HepG2 (cell line): Measurements from ENCODE around the gene TTN. TPM values are rescaled to one million over a fixed set of nuclear protein-coding genes. Genes with fewer than 3 reads are reported as not detected.

Experiments
- ATAC-seq: fragments of 200-7000 bp; cut with Tn5 transposase; 3 replicates; pipeline ENCODE4 v1.9.1; 2020; ENCODE audit warnings: mild to moderate bottlenecking, moderate library complexity
- BruUV-seq: library from RNA; stranded (reverse); fragments of 400-500 nt; replicated peaks from 2 replicates; lab custom pipeline; 2021; lab: Mats Ljungman, UMichigan
- CTCF ChIA-PET: fragments of 300-600 bp; formaldehyde crosslinking; extraction: SDS; loops from one replicate; lab custom pipeline; 2021; ENCODE audit warnings: low total read pairs, inconsistent platforms, low intra/inter-chr PET ratio; lab: Yijun Ruan, JAX
- POLR2A ChIA-PET: fragments of 350-600 bp; sonication (Branson Sonifier 250); formaldehyde crosslinking; loops from one replicate; lab custom pipeline; 2020; ENCODE audit warnings: antibody characterized with exemption, inconsistent platforms; lab: Yijun Ruan, JAX
- DNase-seq: peaks from one replicate; pipeline ENCODE4 v3.0.0-alpha.2; 2015; ENCODE audit warnings: low spot score
- FAIRE-seq: peaks from 3 replicates; lab custom pipeline; 2011; peaks lifted over from hg19 to GRCh38; lab: Jason Lieb, UNC
- H2AFZ ChIP-seq: one replicate; pipeline ENCODE4 v1.6.1; 2011; ENCODE audit warnings: low read length, inconsistent platforms
- H3K27ac ChIP-seq: fragments of 300-600 bp; 3 replicates; pipeline ENCODE4 v1.8.0; 2011; ENCODE audit warnings: mixed run types, mild to moderate bottlenecking, mixed read lengths, low read length, inconsistent platforms; ENCODE audit not compliant: insufficient read depth; ENCODE audit errors: extremely low read length
- H3K27me3 ChIP-seq, 2 experiments: fragments of 200-600 bp in 1 of 2; 2 replicates in 1 of 2; 3 replicates in 1 of 2; pipeline versions ENCODE4 v1.6.0 to v1.8.0; 2011; ENCODE audit warnings: low read length in 2 of 2, mild to moderate bottlenecking in 2 of 2, moderate library complexity in 2 of 2, inconsistent platforms in 1 of 2; ENCODE audit not compliant: insufficient read depth in 2 of 2, control insufficient read depth in 1 of 2
- H3K36me3 ChIP-seq, 2 experiments: fragments of 200-600 bp in 1 of 2; replicated peaks in 1 of 2; 2 replicates in 1 of 2; 3 replicates in 1 of 2; pipeline versions ENCODE4 v1.5.1 to v1.8.0; 2011; ENCODE audit warnings: low read length in 2 of 2, inconsistent platforms in 1 of 2; ENCODE audit not compliant: insufficient read depth in 2 of 2, control insufficient read depth in 1 of 2
- H3K4me1 ChIP-seq: 2 replicates; pipeline ENCODE4 v1.5.1; 2012; ENCODE audit warnings: low read length, inconsistent platforms; ENCODE audit not compliant: insufficient read depth
- H3K4me2 ChIP-seq: 2 replicates; pipeline ENCODE4 v1.6.0; 2011; ENCODE audit warnings: low read depth, low read length, inconsistent platforms
- H3K4me3 ChIP-seq, 3 experiments: fragments of 200-600 bp in 1 of 3; sonication (generic), shearing (Covaris generic) in 1 of 3; replicated peaks in 1 of 3; 2 replicates each; pipeline ENCODE4 v1.5.1; 2011 to 2016; ENCODE audit warnings: low read length in 3 of 3, inconsistent platforms in 2 of 3, low read depth in 2 of 3, mild to moderate bottlenecking in 2 of 3, control low read depth in 1 of 3, mixed read lengths in 1 of 3; ENCODE audit not compliant: insufficient read depth in 1 of 3
- H3K79me2 ChIP-seq: one replicate; pipeline ENCODE4 v1.6.1; 2011; ENCODE audit warnings: low read length, inconsistent platforms; ENCODE audit not compliant: insufficient read depth
- H3K9ac ChIP-seq: 2 replicates; pipeline ENCODE4 v1.6.0; 2011; ENCODE audit warnings: mild to moderate bottlenecking, low read depth, low read length, inconsistent platforms; ENCODE audit not compliant: insufficient read depth
- H3K9me3 ChIP-seq: 2 replicates; pipeline ENCODE4 v1.5.1; 2012; ENCODE audit warnings: mild to moderate bottlenecking, low read length
- H4K20me1 ChIP-seq: 2 replicates; pipeline ENCODE4 v1.6.0; 2011; ENCODE audit warnings: inconsistent platforms, mild to moderate bottlenecking, low read length, moderate library complexity; ENCODE audit not compliant: insufficient read depth
- EP300 ChIP-seq, 3 experiments: sonication (generic) in 1 of 3; formaldehyde crosslinking in 1 of 3; IDR thresholded peaks; 2 replicates each; pipeline versions ENCODE4 v1.5.1 to v1.6.1; 2011 to 2020; ENCODE audit warnings: low read depth in 2 of 3, low read length in 2 of 3, borderline replicate concordance in 1 of 3, improper control_type of control experiment in 1 of 3, mild to moderate bottlenecking in 1 of 3, missing genetic modification reagents in 1 of 3, moderate library complexity in 1 of 3
- JDP2 ChIP-seq: sonication (generic); formaldehyde crosslinking; IDR thresholded peaks from 2 replicates; pipeline ENCODE4 v1.8.1; 2022; ENCODE audit warnings: missing genetic modification reagents, borderline replicate concordance
- PAF1 ChIP-seq: IDR thresholded peaks from 2 replicates; pipeline ENCODE4 v1.6.1; 2016; ENCODE audit warnings: missing genetic modification reagents, missing compliant biosample characterization
- PRMT3 ChIP-seq: sonication (generic); formaldehyde crosslinking; IDR thresholded peaks from 2 replicates; pipeline ENCODE4 v1.8.1; 2022; ENCODE audit warnings: low read depth, mild to moderate bottlenecking, moderate library complexity, missing genetic modification reagents, borderline replicate concordance
- SNAI1 ChIP-seq: sonication (generic); formaldehyde crosslinking; IDR thresholded peaks from 2 replicates; pipeline ENCODE4 v1.5.0; 2020; ENCODE audit warnings: mild to moderate bottlenecking, missing genetic modification reagents, borderline replicate concordance
- TBX3 ChIP-seq: fragments of 450-650 bp; IDR thresholded peaks from 2 replicates; pipeline ENCODE4 v1.6.1; 2017; ENCODE audit warnings: antibody characterized with exemption, mild to moderate bottlenecking, inconsistent platforms, borderline replicate concordance
- ZFP90 ChIP-seq: sonication (generic); formaldehyde crosslinking; IDR thresholded peaks from 2 replicates; pipeline ENCODE4 v1.8.0; 2022; ENCODE audit warnings: missing genetic modification reagents, mild to moderate bottlenecking, inconsistent platforms, borderline replicate concordance
- ZFY ChIP-seq: sonication (generic); formaldehyde crosslinking; IDR thresholded peaks from 2 replicates; pipeline ENCODE4 v1.4.0; 2020; ENCODE audit warnings: missing genetic modification reagents
- ZNF563 ChIP-seq: sonication (generic); formaldehyde crosslinking; IDR thresholded peaks from 2 replicates; pipeline ENCODE4 v1.8.0; 2022; ENCODE audit warnings: mild to moderate bottlenecking, moderate library complexity, missing genetic modification reagents
- ZNF570 ChIP-seq: sonication (generic); formaldehyde crosslinking; IDR thresholded peaks from 2 replicates; pipeline ENCODE4 v1.4.0; 2020; ENCODE audit warnings: mild to moderate bottlenecking, missing genetic modification reagents, borderline replicate concordance
- ZNF670 ChIP-seq: sonication (generic); formaldehyde crosslinking; IDR thresholded peaks from 2 replicates; pipeline ENCODE4 v1.8.0; 2022; ENCODE audit warnings: mild to moderate bottlenecking, missing genetic modification reagents, borderline replicate concordance
- ZNF792 ChIP-seq: IDR thresholded peaks from 2 replicates; pipeline ENCODE4 v1.6.1; 2016
- WGBS: methylation state at CpG from one replicate; pipeline ENCODE4 v1.1.6; 2017; ENCODE audit warnings: low lambda C conversion rate; 5-methylcytosine and 5-hydroxymethylcytosine counted together
- in situ Hi-C: cut with HindIII; loops from 2 replicates; pipeline ENCODE4 v1.10.0; 2017; ENCODE audit warnings: low pct_unique_long_range_greater_than_20kb; ENCODE audit not compliant: extremely low pct_ligation_motif_present
- intact Hi-C: fragments of 100-400 bp; cut with micrococcal nuclease; formaldehyde crosslinking; loops from one replicate; pipeline ENCODE4 v1.10.0; 2022; ENCODE audit not compliant: unreplicated experiment
- polyA plus RNA-seq, 8 experiments: library from polyadenylated mRNA; depleted of rRNA in 3 of 8; stranded (reverse) in 7 of 8; unstranded in 1 of 8; fragments of >200 nt; fragmentation: Illumina TruSeq in 4 of 8; extraction: Trizol in 4 of 8; gene quantifications; 2 replicates each; pipeline versions ENCODE4 v1.2.1 to v1.2.3, GENCODE V29; 2011 to 2016; ENCODE audit warnings: low read depth in 4 of 8, missing spikeins in 1 of 8, mixed read lengths in 1 of 8; ENCODE audit not compliant: insufficient read depth in 1 of 8
- total RNA-seq, 5 experiments: library from RNA; depleted of rRNA; stranded (reverse); fragments of >200 nt; fragmentation: Illumina TruSeq; extraction: Trizol; gene quantifications; 2 replicates each; pipeline ENCODE4 v1.2.3, GENCODE V29; 2016; ENCODE audit warnings: low read depth in 1 of 5
- TF ChIP-seq, protein P1 (sequence below): sonication (generic); formaldehyde crosslinking; IDR thresholded peaks from 2 replicates; pipeline ENCODE4 v1.8.1; 2023; ENCODE audit warnings: mild to moderate bottlenecking, missing genetic modification reagents
- TF ChIP-seq, protein P2 (sequence below): sonication (generic); formaldehyde crosslinking; IDR thresholded peaks from 2 replicates; pipeline ENCODE4 v1.4.0; 2020; ENCODE audit warnings: mild to moderate bottlenecking, missing genetic modification reagents
- TF ChIP-seq, protein P3 (sequence below): sonication (generic); formaldehyde crosslinking; IDR thresholded peaks from 2 replicates; pipeline ENCODE4 v1.8.1; 2022; ENCODE audit warnings: mild to moderate bottlenecking, missing genetic modification reagents
- TF ChIP-seq, protein P4 (sequence below): sonication (generic); formaldehyde crosslinking; IDR thresholded peaks from 2 replicates; pipeline ENCODE4 v1.4.0; 2020; ENCODE audit warnings: mild to moderate bottlenecking, missing genetic modification reagents, borderline replicate concordance
- TF ChIP-seq, protein P5 (sequence below): sonication (generic); formaldehyde crosslinking; IDR thresholded peaks from 2 replicates; pipeline ENCODE4 v1.8.0; 2022; ENCODE audit warnings: missing genetic modification reagents, mild to moderate bottlenecking, borderline replicate concordance

TTN gene
- total and polyA plus RNA-seq, 2 of the 13 experiments (the other 11 are each of a cell fraction or from before 2014, with no cell fraction given): under 0.01 TPM

DNA sequence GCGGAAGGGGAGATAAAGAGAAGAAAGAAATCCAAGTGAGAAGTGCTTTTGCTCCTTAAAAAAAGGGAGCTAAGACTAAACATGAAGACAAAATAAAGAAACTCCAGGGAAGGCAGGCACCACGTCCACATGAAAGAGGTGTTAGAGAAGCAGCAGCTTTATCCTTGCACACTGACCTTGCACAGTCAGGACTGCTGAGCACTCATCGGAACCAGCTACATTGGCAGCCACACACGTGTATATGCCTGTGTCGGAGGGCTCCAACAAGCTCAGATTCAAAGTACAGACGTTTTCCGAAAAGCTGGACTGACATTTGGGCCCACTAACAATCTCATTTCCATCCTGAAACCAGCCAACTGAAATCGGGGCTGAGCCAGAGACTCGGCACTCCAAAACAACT, 88.2 kb downstream of the TTN start:
- H2AFZ ChIP-seq: no peak overlapping the region
- TF ChIP-seq, protein P1, sequence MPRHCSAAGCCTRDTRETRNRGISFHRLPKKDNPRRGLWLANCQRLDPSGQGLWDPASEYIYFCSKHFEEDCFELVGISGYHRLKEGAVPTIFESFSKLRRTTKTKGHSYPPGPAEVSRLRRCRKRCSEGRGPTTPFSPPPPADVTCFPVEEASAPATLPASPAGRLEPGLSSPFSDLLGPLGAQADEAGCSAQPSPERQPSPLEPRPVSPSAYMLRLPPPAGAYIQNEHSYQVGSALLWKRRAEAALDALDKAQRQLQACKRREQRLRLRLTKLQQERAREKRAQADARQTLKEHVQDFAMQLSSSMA: no peak
- TF ChIP-seq ZNF563 (no peak), SNAI1 (CRISPR knock-in tag) (no peak), PRMT3 (CRISPR knock-in tag) (no peak), ZFY (CRISPR knock-in tag) (no peak), ZNF670 (CRISPR knock-in tag) (no peak), JDP2 (CRISPR knock-in tag) (no peak), ZNF792 (CRISPR knock-in tag) (no peak), ZFP90 (no peak), TBX3 (no peak), PAF1 (CRISPR knock-in tag) (no peak), ZNF570 (CRISPR knock-in tag) (no peak), EP300 (IDR thresholded peaks at IDR 0.05; ENCODE audit: low read depth in 2 of 2, low read length in 2 of 2) (no peak), EP300 (CRISPR knock-in tag; IDR thresholded peaks at IDR 0.05; ENCODE audit: borderline replicate concordance) (no peak)
- TF ChIP-seq, protein P2, sequence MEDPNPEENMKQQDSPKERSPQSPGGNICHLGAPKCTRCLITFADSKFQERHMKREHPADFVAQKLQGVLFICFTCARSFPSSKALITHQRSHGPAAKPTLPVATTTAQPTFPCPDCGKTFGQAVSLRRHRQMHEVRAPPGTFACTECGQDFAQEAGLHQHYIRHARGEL (CRISPR knock-in tag): no peak
- TF ChIP-seq, protein P3, sequence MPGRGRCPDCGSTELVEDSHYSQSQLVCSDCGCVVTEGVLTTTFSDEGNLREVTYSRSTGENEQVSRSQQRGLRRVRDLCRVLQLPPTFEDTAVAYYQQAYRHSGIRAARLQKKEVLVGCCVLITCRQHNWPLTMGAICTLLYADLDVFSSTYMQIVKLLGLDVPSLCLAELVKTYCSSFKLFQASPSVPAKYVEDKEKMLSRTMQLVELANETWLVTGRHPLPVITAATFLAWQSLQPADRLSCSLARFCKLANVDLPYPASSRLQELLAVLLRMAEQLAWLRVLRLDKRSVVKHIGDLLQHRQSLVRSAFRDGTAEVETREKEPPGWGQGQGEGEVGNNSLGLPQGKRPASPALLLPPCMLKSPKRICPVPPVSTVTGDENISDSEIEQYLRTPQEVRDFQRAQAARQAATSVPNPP (CRISPR knock-in tag): no peak
- TF ChIP-seq, protein P4, sequence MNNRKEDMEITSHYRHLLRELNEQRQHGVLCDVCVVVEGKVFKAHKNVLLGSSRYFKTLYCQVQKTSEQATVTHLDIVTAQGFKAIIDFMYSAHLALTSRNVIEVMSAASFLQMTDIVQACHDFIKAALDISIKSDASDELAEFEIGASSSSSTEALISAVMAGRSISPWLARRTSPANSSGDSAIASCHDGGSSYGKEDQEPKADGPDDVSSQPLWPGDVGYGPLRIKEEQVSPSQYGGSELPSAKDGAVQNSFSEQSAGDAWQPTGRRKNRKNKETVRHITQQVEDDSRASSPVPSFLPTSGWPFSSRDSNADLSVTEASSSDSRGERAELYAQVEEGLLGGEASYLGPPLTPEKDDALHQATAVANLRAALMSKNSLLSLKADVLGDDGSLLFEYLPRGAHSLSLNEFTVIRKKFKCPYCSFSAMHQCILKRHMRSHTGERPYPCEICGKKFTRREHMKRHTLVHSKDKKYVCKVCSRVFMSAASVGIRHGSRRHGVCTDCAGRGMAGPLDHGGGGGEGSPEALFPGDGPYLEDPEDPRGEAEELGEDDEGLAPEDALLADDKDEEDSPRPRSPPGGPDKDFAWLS (CRISPR knock-in tag): no peak
- TF ChIP-seq, protein P5, sequence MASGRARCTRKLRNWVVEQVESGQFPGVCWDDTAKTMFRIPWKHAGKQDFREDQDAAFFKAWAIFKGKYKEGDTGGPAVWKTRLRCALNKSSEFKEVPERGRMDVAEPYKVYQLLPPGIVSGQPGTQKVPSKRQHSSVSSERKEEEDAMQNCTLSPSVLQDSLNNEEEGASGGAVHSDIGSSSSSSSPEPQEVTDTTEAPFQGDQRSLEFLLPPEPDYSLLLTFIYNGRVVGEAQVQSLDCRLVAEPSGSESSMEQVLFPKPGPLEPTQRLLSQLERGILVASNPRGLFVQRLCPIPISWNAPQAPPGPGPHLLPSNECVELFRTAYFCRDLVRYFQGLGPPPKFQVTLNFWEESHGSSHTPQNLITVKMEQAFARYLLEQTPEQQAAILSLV (CRISPR knock-in tag): no peak
- H3K79me2 ChIP-seq: no peaks in the 10 kb centered on the region
- ChIA-PET CTCF (no interaction called here), POLR2A (no interaction called here)
- H3K27ac ChIP-seq: no peak overlapping the region
- WGBS: 21% methylated on average over 9 of the region's 9 CpGs
- intact Hi-C loops (no loop called here), in situ Hi-C loops (no loop called here)
- no peak for ATAC-seq
- H3K36me3 ChIP-seq: no peaks in the 10 kb centered on the region
- no peak overlapping the region for H3K9ac ChIP-seq
- no peak for FAIRE-seq
- H3K4me3 ChIP-seq: no peak overlapping the region
- H3K4me1 ChIP-seq: no peaks in the 10 kb centered on the region
- H4K20me1 ChIP-seq: no peaks in the 10 kb centered on the region
- no peak for DNase-seq
- no TSS peak for BruUV-seq
- no peak overlapping the region for H3K4me2 ChIP-seq
- no peaks in the 10 kb centered on the region for H3K9me3 ChIP-seq
- peaks cover 0 to 29% of the 10 kb centered on the region in 2 experiments; a peak in 2 of 5 replicates for H3K27me3 ChIP-seq
